Type B pancreatic cell (in vitro differentiated cells): ENCODE results near the gene STAB2. TPM values are rescaled to one million over a fixed set of nuclear protein-coding genes. Genes with fewer than 3 reads are reported as not detected.

Source experiments
- DNase-seq: peaks from one replicate; pipeline ENCODE4 v3.0.0; 2021; ENCODE audit warnings: mixed read lengths; ENCODE audit not compliant: unreplicated experiment; ENCODE audit errors: extremely low spot score
- H3K27ac Mint-ChIP-seq: 2 replicates; pipeline ENCODE4 v1.8.0; 2021; ENCODE audit warnings: mild to moderate bottlenecking, mixed read lengths
- H3K27me3 Mint-ChIP-seq: 2 replicates; pipeline ENCODE4 v1.8.0; 2021; ENCODE audit warnings: mixed read lengths
- H3K36me3 Mint-ChIP-seq: 2 replicates; pipeline ENCODE4 v1.8.0; 2021; ENCODE audit warnings: mixed read lengths
- H3K4me1 Mint-ChIP-seq: one replicate; pipeline ENCODE4 v1.8.0; 2021; ENCODE audit warnings: mixed read lengths; ENCODE audit not compliant: unreplicated experiment
- H3K4me3 Mint-ChIP-seq: 2 replicates; pipeline ENCODE4 v1.8.0; 2021; ENCODE audit warnings: mild to moderate bottlenecking, mixed read lengths
- H3K9me3 Mint-ChIP-seq: 2 replicates; pipeline ENCODE4 v1.8.0; 2021; ENCODE audit warnings: mixed read lengths
- total RNA-seq: library from RNA; stranded (reverse); gene quantifications from 2 replicates; pipeline ENCODE4 v1.2.1, GENCODE V29; 2021; ENCODE audit warnings: low replicate concordance
- TF ChIP-seq, protein P1 (sequence below): fragments of 200-600 bp; sonication (generic); conservative IDR thresholded peaks from 2 replicates; pipeline ENCODE4 v1.5.0; 2021; ENCODE audit warnings: antibody characterized with exemption, mild to moderate bottlenecking

STAB2 gene
- total RNA-seq, 1 donor from 2014 or later: not detected

- H3K36me3 Mint-ChIP-seq: no peaks in the 10 kb centered on the region
- TF ChIP-seq, protein P1, sequence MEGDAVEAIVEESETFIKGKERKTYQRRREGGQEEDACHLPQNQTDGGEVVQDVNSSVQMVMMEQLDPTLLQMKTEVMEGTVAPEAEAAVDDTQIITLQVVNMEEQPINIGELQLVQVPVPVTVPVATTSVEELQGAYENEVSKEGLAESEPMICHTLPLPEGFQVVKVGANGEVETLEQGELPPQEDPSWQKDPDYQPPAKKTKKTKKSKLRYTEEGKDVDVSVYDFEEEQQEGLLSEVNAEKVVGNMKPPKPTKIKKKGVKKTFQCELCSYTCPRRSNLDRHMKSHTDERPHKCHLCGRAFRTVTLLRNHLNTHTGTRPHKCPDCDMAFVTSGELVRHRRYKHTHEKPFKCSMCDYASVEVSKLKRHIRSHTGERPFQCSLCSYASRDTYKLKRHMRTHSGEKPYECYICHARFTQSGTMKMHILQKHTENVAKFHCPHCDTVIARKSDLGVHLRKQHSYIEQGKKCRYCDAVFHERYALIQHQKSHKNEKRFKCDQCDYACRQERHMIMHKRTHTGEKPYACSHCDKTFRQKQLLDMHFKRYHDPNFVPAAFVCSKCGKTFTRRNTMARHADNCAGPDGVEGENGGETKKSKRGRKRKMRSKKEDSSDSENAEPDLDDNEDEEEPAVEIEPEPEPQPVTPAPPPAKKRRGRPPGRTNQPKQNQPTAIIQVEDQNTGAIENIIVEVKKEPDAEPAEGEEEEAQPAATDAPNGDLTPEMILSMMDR: no peak
- H3K4me1 Mint-ChIP-seq: peaks cover 11% of the 10 kb centered on the region
- no peaks in the 10 kb centered on the region for H3K9me3 Mint-ChIP-seq
- no peak overlapping the region for H3K4me3 Mint-ChIP-seq
- no peak for DNase-seq
- peaks cover 35% of the 10 kb centered on the region for H3K27me3 Mint-ChIP-seq
- H3K27ac Mint-ChIP-seq: no peak overlapping the region
Measured at GRCh38 chr12:103572312-103573045, 14.6 kb upstream of the STAB2 start.

GRCh38 chr12:103573185-103573584 is 13.9 kb upstream of the STAB2 start:
- no peak overlapping the region for H3K27ac Mint-ChIP-seq
- H3K36me3 Mint-ChIP-seq: no peaks in the 10 kb centered on the region
- no peak for DNase-seq
- H3K27me3 Mint-ChIP-seq: peaks cover 32% of the 10 kb centered on the region
- H3K4me3 Mint-ChIP-seq: no peak overlapping the region
- peaks cover 11% of the 10 kb centered on the region for H3K4me1 Mint-ChIP-seq
- H3K9me3 Mint-ChIP-seq: no peaks in the 10 kb centered on the region
- TF ChIP-seq, protein P1: no peak

- Mint-ChIP-seq H3K4me1 (peaks cover 6% of the 10 kb centered on the region), H3K9me3 (no peaks in the 10 kb centered on the region), H3K27ac (no peak overlapping the region), H3K36me3 (no peaks in the 10 kb centered on the region), H3K4me3 (no peak overlapping the region), H3K27me3 (peaks cover 16% of the 10 kb centered on the region)
- TF ChIP-seq, protein P1: no peak
- no peak for DNase-seq
Measured at GRCh38 chr12:103578926-103579325, 8.1 kb upstream of the STAB2 start.

GRCh38 chr12:103580026-103580425 is 7.0 kb upstream of the STAB2 start:
- Mint-ChIP-seq H3K36me3 (no peaks in the 10 kb centered on the region), H3K27ac (no peak overlapping the region), H3K4me3 (no peak overlapping the region), H3K4me1 (peaks cover 6% of the 10 kb centered on the region), H3K9me3 (no peaks in the 10 kb centered on the region), H3K27me3 (peaks cover 12% of the 10 kb centered on the region)
- no peak for DNase-seq
- TF ChIP-seq, protein P1: no peak

GRCh38 chr12:103583008-103583407 is 4.1 kb upstream of the STAB2 start:
- peaks cover 6% of the 10 kb centered on the region for H3K27me3 Mint-ChIP-seq
- H3K4me1 Mint-ChIP-seq: no peaks in the 10 kb centered on the region
- no peaks in the 10 kb centered on the region for H3K9me3 Mint-ChIP-seq
- TF ChIP-seq, protein P1: no peak
- no peak overlapping the region for H3K27ac Mint-ChIP-seq
- DNase-seq: no peak
- no peak overlapping the region for H3K4me3 Mint-ChIP-seq
- H3K36me3 Mint-ChIP-seq: no peaks in the 10 kb centered on the region
